Fibroblast of lung (primary cell): Measurements from ENCODE around the gene RAG1. TPM values are rescaled to one million over a fixed set of nuclear protein-coding genes. Genes with fewer than 3 reads are reported as not detected.

Source experiments
- DNase-seq, 2 donors: peaks; one replicate each; pipeline versions ENCODE4 v3.0.0 to v3.0.0-alpha.2; 2010; ENCODE audit warnings: low read depth in 2 of 2
- H2AFZ ChIP-seq: 2 replicates; pipeline ENCODE4 v1.5.1; 2012; ENCODE audit warnings: low read length, control low read depth, inconsistent platforms
- H3K27ac ChIP-seq: 2 replicates; pipeline ENCODE4 v1.5.1; 2011; ENCODE audit warnings: low read length, control low read depth; ENCODE audit not compliant: insufficient read depth
- H3K27me3 ChIP-seq: 2 replicates; pipeline ENCODE4 v1.5.1; 2011; ENCODE audit warnings: mild to moderate bottlenecking, low read length; ENCODE audit not compliant: control insufficient read depth, insufficient read depth
- H3K36me3 ChIP-seq: 2 replicates; pipeline ENCODE4 v1.5.1; 2011; ENCODE audit warnings: low read length; ENCODE audit not compliant: control insufficient read depth, insufficient read depth
- H3K4me1 ChIP-seq: 2 replicates; pipeline ENCODE4 v1.5.1; 2011; ENCODE audit warnings: low read length; ENCODE audit not compliant: control insufficient read depth, insufficient read depth; ENCODE audit errors: extremely low read depth
- H3K4me2 ChIP-seq: 2 replicates; pipeline ENCODE4 v1.5.1; 2011; ENCODE audit warnings: low read length, control low read depth; ENCODE audit not compliant: insufficient read depth; ENCODE audit errors: extremely low read depth
- H3K4me3 ChIP-seq, 4 experiments: fragments of 200-600 bp in 1 of 4; sonication (generic) in 1 of 4; replicated peaks in 1 of 4; 2 replicates each; pipeline ENCODE4 v1.5.1; 2011 to 2016; ENCODE audit warnings: low read length in 4 of 4, low read depth in 3 of 4, mild to moderate bottlenecking in 3 of 4, control low read depth in 2 of 4, inconsistent platforms in 1 of 4, mixed read lengths in 1 of 4; ENCODE audit not compliant: insufficient read depth in 1 of 4; ENCODE audit errors: control extremely low read depth in 1 of 4
- H3K79me2 ChIP-seq: 2 replicates; pipeline ENCODE4 v1.5.1; 2012; ENCODE audit warnings: mild to moderate bottlenecking, low read length, inconsistent platforms; ENCODE audit not compliant: control insufficient read depth, insufficient read depth
- H3K9ac ChIP-seq: 2 replicates; pipeline ENCODE4 v1.5.1; 2011; ENCODE audit warnings: mild to moderate bottlenecking, low read length, control low read depth; ENCODE audit not compliant: insufficient read depth
- H3K9me3 ChIP-seq: 2 replicates; pipeline ENCODE4 v1.5.1; 2012; ENCODE audit warnings: low read depth, low read length; ENCODE audit not compliant: control insufficient read depth, insufficient read depth
- H4K20me1 ChIP-seq: 2 replicates; pipeline ENCODE4 v1.5.1; 2011; ENCODE audit warnings: low read length; ENCODE audit not compliant: control insufficient read depth, insufficient read depth; ENCODE audit errors: extremely low read depth
- CTCF ChIP-seq, 2 donors: IDR thresholded peaks in 1 of 2; conservative IDR thresholded peaks in 1 of 2; 1 replicate in 1 of 2; 2 replicates in 1 of 2; pipeline ENCODE4 v1.5.1; 2011 to 2012; ENCODE audit warnings: low read length in 2 of 2, control low read depth in 1 of 2, inconsistent platforms in 1 of 2, low read depth in 1 of 2, mild to moderate bottlenecking in 1 of 2
- EZH2 ChIP-seq: IDR thresholded peaks from 2 replicates; pipeline ENCODE4 v1.5.1; 2012; ENCODE audit warnings: low read length, control low read depth, mild to moderate bottlenecking; ENCODE audit errors: missing control alignments
- polyA plus RNA-seq, 2 donors: library from polyadenylated mRNA; depleted of rRNA in 1 of 2; stranded (reverse) in 1 of 2; unstranded in 1 of 2; fragments of >200 nt; gene quantifications; 2 replicates each; pipeline ENCODE4 v1.2.1, GENCODE V29; 2011 to 2012; ENCODE audit warnings: missing spikeins in 1 of 2
- total RNA-seq: library from RNA; depleted of rRNA; stranded (reverse); fragments of >200 nt; gene quantifications from 2 replicates; pipeline ENCODE4 v1.2.1, GENCODE V29; 2014

Gene RAG1
- total and polyA plus RNA-seq, 2 donors (not counting 1 experiment from before 2014, with no cell fraction given): 0.08 to 0.99 TPM

- H3K36me3 ChIP-seq: no peaks in the 10 kb centered on the region
- H3K4me2 ChIP-seq: no peak overlapping the region
- H3K27ac ChIP-seq: no peak overlapping the region
- no peak overlapping the region for H3K9ac ChIP-seq
- TF ChIP-seq EZH2: no peak
- TF ChIP-seq CTCF (conservative IDR thresholded peaks at IDR 0.05 in 1 of 2, IDR thresholded peaks at IDR 0.05 in 1 of 2; ENCODE audit: low read depth in 1 of 2, low read length in 2 of 2): no peak
- H3K27me3 ChIP-seq: peaks cover 2% of the 10 kb centered on the region
- H3K79me2 ChIP-seq: no peaks in the 10 kb centered on the region
- H3K4me3 ChIP-seq: no peak overlapping the region
- no peaks in the 10 kb centered on the region for H3K9me3 ChIP-seq
- H4K20me1 ChIP-seq: peaks cover 2% of the 10 kb centered on the region
- H2AFZ ChIP-seq: no peak overlapping the region
- no peak for DNase-seq
- H3K4me1 ChIP-seq: no peaks in the 10 kb centered on the region
Measured at GRCh38 chr11:36586543-36586942, 18.7 kb downstream of the RAG1 start.

GRCh38 chr11:36588099-36588498, 20.3 kb downstream of the RAG1 start:
- Histone ChIP-seq H3K4me2 (no peak overlapping the region), H3K36me3 (no peaks in the 10 kb centered on the region), H3K9me3 (no peaks in the 10 kb centered on the region), H3K27ac (no peak overlapping the region), H3K9ac (no peak overlapping the region), H3K4me3 (no peak overlapping the region), H2AFZ (no peak overlapping the region), H4K20me1 (peaks cover 2% of the 10 kb centered on the region), H3K79me2 (no peaks in the 10 kb centered on the region), H3K27me3 (peaks cover 2% of the 10 kb centered on the region), H3K4me1 (no peaks in the 10 kb centered on the region)
- no peak for TF ChIP-seq CTCF (conservative IDR thresholded peaks at IDR 0.05 in 1 of 2, IDR thresholded peaks at IDR 0.05 in 1 of 2; ENCODE audit: low read depth in 1 of 2, low read length in 2 of 2)
- TF ChIP-seq EZH2: no peak
- DNase-seq: no peak

GRCh38 chr11:36590513-36590912, 22.7 kb downstream of the RAG1 start:
- no peak overlapping the region for H3K4me3 ChIP-seq
- H3K27ac ChIP-seq: no peak overlapping the region
- H3K4me2 ChIP-seq: no peak overlapping the region
- no peaks in the 10 kb centered on the region for H3K79me2 ChIP-seq
- no peaks in the 10 kb centered on the region for H4K20me1 ChIP-seq
- TF ChIP-seq EZH2 (no peak), CTCF (conservative IDR thresholded peaks at IDR 0.05 in 1 of 2, IDR thresholded peaks at IDR 0.05 in 1 of 2; ENCODE audit: low read depth in 1 of 2, low read length in 2 of 2) (no peak)
- no peaks in the 10 kb centered on the region for H3K9me3 ChIP-seq
- peaks cover 2% of the 10 kb centered on the region for H3K27me3 ChIP-seq
- no peak overlapping the region for H2AFZ ChIP-seq
- no peaks in the 10 kb centered on the region for H3K4me1 ChIP-seq
- H3K9ac ChIP-seq: no peak overlapping the region
- H3K36me3 ChIP-seq: no peaks in the 10 kb centered on the region
- no peak for DNase-seq
